Astrocyte (in vitro differentiated cells and primary cell): ENCODE measurements around the gene EPB42. TPM values are rescaled to one million over a fixed set of nuclear protein-coding genes. Genes with fewer than 3 reads are reported as not detected.

Experiments used
- DNase-seq: peaks from one replicate; pipeline ENCODE4 v3.0.0-alpha.2; 2010; ENCODE audit warnings: low read depth
- FAIRE-seq: peaks from 2 replicates; lab custom pipeline; 2011; peaks lifted over from hg19 to GRCh38; lab: Jason Lieb, UNC
- H2AFZ ChIP-seq: 2 replicates; pipeline ENCODE4 v1.6.0; 2012; ENCODE audit warnings: low read depth, low read length, inconsistent platforms
- H3K27ac ChIP-seq: 2 replicates; pipeline ENCODE4 v1.5.1; 2011; ENCODE audit warnings: low read depth, low read length, inconsistent platforms
- H3K27me3 ChIP-seq: 2 replicates; pipeline ENCODE4 v1.6.0; 2011; ENCODE audit warnings: low read length, inconsistent platforms; ENCODE audit not compliant: insufficient read depth
- H3K36me3 ChIP-seq: 2 replicates; pipeline ENCODE4 v1.5.1; 2011; ENCODE audit warnings: low read length, inconsistent platforms; ENCODE audit not compliant: insufficient read depth
- H3K4me1 ChIP-seq: 2 replicates; pipeline ENCODE4 v1.5.1; 2011; ENCODE audit warnings: low read length, inconsistent platforms; ENCODE audit not compliant: insufficient read depth
- H3K4me2 ChIP-seq: 2 replicates; pipeline ENCODE4 v1.6.0; 2012; ENCODE audit warnings: low read length, inconsistent platforms
- H3K4me3 ChIP-seq: 2 replicates; pipeline ENCODE4 v1.5.1; 2011; ENCODE audit warnings: low read depth, mild to moderate bottlenecking, low read length, inconsistent platforms; ENCODE audit not compliant: insufficient read depth
- H3K79me2 ChIP-seq: 2 replicates; pipeline ENCODE4 v1.6.0; 2012; ENCODE audit warnings: mild to moderate bottlenecking, low read length, inconsistent platforms; ENCODE audit not compliant: insufficient read depth
- H3K9ac ChIP-seq: 2 replicates; pipeline ENCODE4 v1.6.0; 2012; ENCODE audit warnings: mild to moderate bottlenecking, low read length, inconsistent platforms
- H3K9me3 ChIP-seq: 2 replicates; pipeline ENCODE4 v1.5.1; 2012; ENCODE audit warnings: low read depth, mild to moderate bottlenecking, low read length, inconsistent platforms; ENCODE audit not compliant: insufficient read depth
- H4K20me1 ChIP-seq: 2 replicates; pipeline ENCODE4 v1.6.0; 2012; ENCODE audit warnings: low read length, inconsistent platforms; ENCODE audit not compliant: insufficient read depth
- H3K27ac Mint-ChIP-seq: one replicate; pipeline ENCODE4 v1.8.0; 2021; ENCODE audit warnings: mild to moderate bottlenecking, mixed read lengths; ENCODE audit not compliant: unreplicated experiment
- H3K27me3 Mint-ChIP-seq: one replicate; pipeline ENCODE4 v1.8.0; 2021; ENCODE audit warnings: low read depth, mixed read lengths; ENCODE audit not compliant: unreplicated experiment
- H3K36me3 Mint-ChIP-seq: one replicate; pipeline ENCODE4 v1.8.0; 2021; ENCODE audit warnings: low read depth, mixed read lengths; ENCODE audit not compliant: unreplicated experiment
- H3K4me1 Mint-ChIP-seq: one replicate; pipeline ENCODE4 v1.8.0; 2021; ENCODE audit warnings: low read depth, mixed read lengths; ENCODE audit not compliant: unreplicated experiment
- H3K4me3 Mint-ChIP-seq: one replicate; pipeline ENCODE4 v1.8.0; 2021; ENCODE audit warnings: mild to moderate bottlenecking, moderate library complexity, mixed read lengths; ENCODE audit not compliant: unreplicated experiment
- H3K9me3 Mint-ChIP-seq: one replicate; pipeline ENCODE4 v1.8.0; 2021; ENCODE audit warnings: mild to moderate bottlenecking, mixed read lengths; ENCODE audit not compliant: unreplicated experiment
- EZH2 ChIP-seq: IDR thresholded peaks from 2 replicates; pipeline ENCODE4 v1.6.1; 2012; ENCODE audit warnings: mild to moderate bottlenecking, low read length, inconsistent platforms; ENCODE audit not compliant: insufficient read depth
- total RNA-seq: library from RNA; stranded (reverse); gene quantifications from 2 replicates; pipeline ENCODE4 v1.2.1, GENCODE V29; 2021
- TF ChIP-seq, protein P1 (sequence below): IDR thresholded peaks from 2 replicates; pipeline ENCODE4 v1.5.1; 2011; ENCODE audit warnings: low read depth, mild to moderate bottlenecking, inconsistent platforms, low read length, moderate library complexity; ENCODE audit not compliant: insufficient read depth

Gene EPB42
- total RNA-seq, 1 donor from 2014 or later, result not detected

GRCh38 chr15:43225201-43225949, 4.6 kb upstream of the EPB42 start:
- no peaks in the 10 kb centered on the region for H3K4me1 Mint-ChIP-seq
- no peak overlapping the region for H3K4me3 Mint-ChIP-seq
- no peaks in the 10 kb centered on the region for H3K79me2 ChIP-seq
- H3K4me2 ChIP-seq, result no peak overlapping the region
- peaks cover 4% of the 10 kb centered on the region for H3K9me3 Mint-ChIP-seq
- no peak overlapping the region for H3K4me3 ChIP-seq
- no peak for TF ChIP-seq EZH2
- TF ChIP-seq, protein P1, sequence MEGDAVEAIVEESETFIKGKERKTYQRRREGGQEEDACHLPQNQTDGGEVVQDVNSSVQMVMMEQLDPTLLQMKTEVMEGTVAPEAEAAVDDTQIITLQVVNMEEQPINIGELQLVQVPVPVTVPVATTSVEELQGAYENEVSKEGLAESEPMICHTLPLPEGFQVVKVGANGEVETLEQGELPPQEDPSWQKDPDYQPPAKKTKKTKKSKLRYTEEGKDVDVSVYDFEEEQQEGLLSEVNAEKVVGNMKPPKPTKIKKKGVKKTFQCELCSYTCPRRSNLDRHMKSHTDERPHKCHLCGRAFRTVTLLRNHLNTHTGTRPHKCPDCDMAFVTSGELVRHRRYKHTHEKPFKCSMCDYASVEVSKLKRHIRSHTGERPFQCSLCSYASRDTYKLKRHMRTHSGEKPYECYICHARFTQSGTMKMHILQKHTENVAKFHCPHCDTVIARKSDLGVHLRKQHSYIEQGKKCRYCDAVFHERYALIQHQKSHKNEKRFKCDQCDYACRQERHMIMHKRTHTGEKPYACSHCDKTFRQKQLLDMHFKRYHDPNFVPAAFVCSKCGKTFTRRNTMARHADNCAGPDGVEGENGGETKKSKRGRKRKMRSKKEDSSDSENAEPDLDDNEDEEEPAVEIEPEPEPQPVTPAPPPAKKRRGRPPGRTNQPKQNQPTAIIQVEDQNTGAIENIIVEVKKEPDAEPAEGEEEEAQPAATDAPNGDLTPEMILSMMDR, result peak; percentile 84
- H3K27ac ChIP-seq, result no peak overlapping the region
- H3K36me3 Mint-ChIP-seq, result no peaks in the 10 kb centered on the region
- no peak overlapping the region for H3K9ac ChIP-seq
- H3K36me3 ChIP-seq, result no peaks in the 10 kb centered on the region
- H3K4me1 ChIP-seq, result no peaks in the 10 kb centered on the region
- peak; percentile 77 for FAIRE-seq
- no peaks in the 10 kb centered on the region for H3K9me3 ChIP-seq
- no peak overlapping the region for H3K27ac Mint-ChIP-seq
- DNase-seq, result peak; percentile 44
- H2AFZ ChIP-seq, result peak overlapping the region; percentile 23
- H4K20me1 ChIP-seq, result no peaks in the 10 kb centered on the region
- peaks cover 10% of the 10 kb centered on the region for H3K27me3 ChIP-seq
- peaks cover 21% of the 10 kb centered on the region for H3K27me3 Mint-ChIP-seq

- H3K4me3 ChIP-seq, result no peak overlapping the region
- H3K79me2 ChIP-seq, result no peaks in the 10 kb centered on the region
- no peak overlapping the region for H3K4me2 ChIP-seq
- no peak overlapping the region for H2AFZ ChIP-seq
- no peaks in the 10 kb centered on the region for H3K9me3 ChIP-seq
- H3K9ac ChIP-seq, result no peak overlapping the region
- Mint-ChIP-seq H3K27me3 (peaks cover 24% of the 10 kb centered on the region), H3K4me3 (no peak overlapping the region), H3K36me3 (no peaks in the 10 kb centered on the region), H3K9me3 (peaks cover 2% of the 10 kb centered on the region), H3K27ac (no peak overlapping the region), H3K4me1 (no peaks in the 10 kb centered on the region)
- FAIRE-seq, result no peak
- no peak overlapping the region for H3K27ac ChIP-seq
- H3K27me3 ChIP-seq, result peaks cover 18% of the 10 kb centered on the region
- no peaks in the 10 kb centered on the region for H3K4me1 ChIP-seq
- H3K36me3 ChIP-seq, result no peaks in the 10 kb centered on the region
- no peaks in the 10 kb centered on the region for H4K20me1 ChIP-seq
- DNase-seq, result no peak
- no peak for TF ChIP-seq EZH2
- TF ChIP-seq, protein P1, result no peak
These were observed 604 bp upstream of the EPB42 start for GRCh38 chr15:43221422-43221821.
